Lower leg skin (tissue), 4 donors: ENCODE results near the gene PIKFYVE. TPM values are rescaled to one million over a fixed set of nuclear protein-coding genes. Genes with fewer than 3 reads are reported as not detected.

Experiments used
- total RNA-seq, 4 donors: library from RNA; depleted of rRNA; stranded (reverse); fragments of >200 nt; gene quantifications; one replicate each; pipeline ENCODE4 v1.1.0, GENCODE V29; 2016

The PIKFYVE gene
- total RNA-seq, 4 donors from 2014 or later, result 17.3 to 27.8 (median 18.5) TPM

Other genes starting within 250 kb of the PIKFYVE start
- 10 to 100 TPM; 18.3 to 22.2 (median 19.4) TPM for gene PLEKHM3, start 240.7 kb upstream of the PIKFYVE start, total RNA-seq
- gene CRYGD, start 141.7 kb upstream of the PIKFYVE start, total RNA-seq, result not detected
- not detected for gene CRYGC, start 136.4 kb upstream of the PIKFYVE start, total RNA-seq
- gene CRYGB, start 120.1 kb upstream of the PIKFYVE start, total RNA-seq, result not detected
- not detected for gene CRYGA, start 102.7 kb upstream of the PIKFYVE start, total RNA-seq
- gene C2orf80, start 76.2 kb upstream of the PIKFYVE start, total RNA-seq, result not detected
- 10 to 100 TPM; 13.7 to 45.0 (median 36.9) TPM for gene IDH1, start 11.2 kb upstream of the PIKFYVE start, total RNA-seq
- under 1 TPM in 2 of 4 donors, not detected in 2; 0.25 to 0.29 TPM for gene PTH2R, start 140.5 kb downstream of the PIKFYVE start, total RNA-seq